ENCODE measurements around the gene FRMPD4.

The FRMPD4 gene

GRCh38 chrX:12446342-12447075, 308.2 kb downstream of the FRMPD4 start:
- Histone ChIP-seq H3K9ac (ENCODE audit: low read depth, low read length) (no peak overlapping the region), H3K4me1 (ENCODE audit: insufficient read depth, low read length) (no peaks in the 10 kb centered on the region), H3K27ac (ENCODE audit: low read length) (no peak overlapping the region), H3K9me3 (ENCODE audit: insufficient read depth, low read depth, low read length) (no peaks in the 10 kb centered on the region), H3K27me3 (ENCODE audit: insufficient read depth, low read length) (no peaks in the 10 kb centered on the region), H3K4me3 (ENCODE audit: low read length) (no peak overlapping the region), H3K36me3 (ENCODE audit: insufficient read depth, low read depth, low read length) (no peaks in the 10 kb centered on the region)

DNA sequence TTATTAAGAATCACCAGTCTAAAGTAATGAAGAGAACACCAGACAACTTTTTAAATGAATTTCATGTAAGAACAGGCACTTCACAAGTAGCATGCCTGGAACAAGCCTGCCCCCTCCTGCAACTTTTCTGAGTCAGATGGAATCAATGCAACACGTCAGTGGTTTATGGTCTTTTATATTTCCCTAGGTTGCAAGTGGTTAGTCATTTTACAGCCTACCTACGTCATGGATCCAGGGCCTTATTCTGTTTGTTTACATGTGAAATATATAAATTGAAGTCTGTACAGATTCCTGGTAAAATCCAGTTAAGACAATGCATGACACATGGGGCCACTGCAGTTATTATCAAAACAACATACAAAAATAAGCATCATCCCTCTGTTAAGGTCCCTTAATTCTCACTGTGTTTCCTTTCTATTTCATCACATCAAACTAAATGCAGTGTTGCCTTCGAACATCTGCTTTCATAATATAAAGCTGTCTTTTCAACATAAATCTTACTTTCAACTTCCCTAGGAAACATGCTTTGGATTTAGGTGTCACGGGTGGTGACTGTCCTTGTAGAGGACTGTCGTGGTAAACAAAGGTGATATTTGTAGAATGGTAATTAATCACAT, 309.3 kb downstream of the FRMPD4 start:
- Histone ChIP-seq H3K36me3 (ENCODE audit: insufficient read depth, low read depth, low read length) (no peaks in the 10 kb centered on the region), H3K4me1 (ENCODE audit: insufficient read depth, low read length) (no peaks in the 10 kb centered on the region), H3K27ac (ENCODE audit: low read length) (no peak overlapping the region), H3K9ac (ENCODE audit: low read depth, low read length) (no peak overlapping the region), H3K27me3 (ENCODE audit: insufficient read depth, low read length) (no peaks in the 10 kb centered on the region), H3K4me3 (ENCODE audit: low read length) (no peak overlapping the region), H3K9me3 (ENCODE audit: insufficient read depth, low read depth, low read length) (no peaks in the 10 kb centered on the region)

DNA sequence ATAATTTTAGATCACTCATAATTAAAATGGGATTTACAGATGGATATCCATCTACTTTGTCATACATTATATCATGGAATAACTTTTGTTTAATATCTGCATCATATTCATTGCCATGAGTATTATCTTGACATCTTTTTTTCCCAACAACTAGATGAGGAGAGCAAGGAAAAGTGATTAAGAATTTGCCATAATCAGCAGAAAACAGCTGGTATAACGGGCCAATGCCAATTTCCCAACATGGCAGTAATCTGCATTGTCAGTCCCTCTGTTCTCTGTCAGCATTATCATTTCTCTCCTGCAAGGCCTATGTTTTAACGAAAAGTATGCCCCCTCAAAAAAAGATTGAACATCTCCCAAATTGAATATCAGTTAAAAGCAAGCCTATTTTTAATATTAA, 314.0 kb downstream of the FRMPD4 start:
- no peak overlapping the region for H3K9ac ChIP-seq (ENCODE audit: low read depth, low read length)
- H3K27ac ChIP-seq (ENCODE audit: low read length), result no peak overlapping the region
- H3K4me3 ChIP-seq (ENCODE audit: low read length), result no peak overlapping the region
- H3K9me3 ChIP-seq (ENCODE audit: insufficient read depth, low read depth, low read length), result no peaks in the 10 kb centered on the region
- H3K4me1 ChIP-seq (ENCODE audit: insufficient read depth, low read length), result no peaks in the 10 kb centered on the region
- no peaks in the 10 kb centered on the region for H3K27me3 ChIP-seq (ENCODE audit: insufficient read depth, low read length)
- H3K36me3 ChIP-seq (ENCODE audit: insufficient read depth, low read depth, low read length), result no peaks in the 10 kb centered on the region

DNA sequence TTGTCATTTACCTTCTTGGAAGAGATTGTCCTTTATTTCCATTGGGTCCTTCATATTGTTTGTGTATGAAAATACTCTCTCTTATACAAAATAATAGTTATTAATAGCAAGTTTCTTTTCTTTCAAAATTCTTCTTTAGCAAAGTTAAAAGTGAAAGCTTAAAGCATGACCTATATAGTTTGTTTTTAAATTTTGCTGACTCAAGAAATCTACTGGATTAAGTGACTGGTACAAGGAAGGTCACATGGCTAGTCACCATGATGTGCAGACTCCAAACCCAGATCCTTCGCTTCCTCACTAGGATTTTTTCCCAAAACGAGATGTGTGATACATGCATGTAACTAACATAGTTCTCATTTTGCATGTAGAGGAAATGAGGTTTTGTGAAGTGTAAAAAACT, 322.7 kb downstream of the FRMPD4 start:
- no peaks in the 10 kb centered on the region for H3K4me1 ChIP-seq (ENCODE audit: insufficient read depth, low read length)
- no peaks in the 10 kb centered on the region for H3K9me3 ChIP-seq (ENCODE audit: insufficient read depth, low read depth, low read length)
- H3K36me3 ChIP-seq (ENCODE audit: insufficient read depth, low read depth, low read length), result no peaks in the 10 kb centered on the region
- H3K9ac ChIP-seq (ENCODE audit: low read depth, low read length), result no peak overlapping the region
- no peaks in the 10 kb centered on the region for H3K27me3 ChIP-seq (ENCODE audit: insufficient read depth, low read length)
- H3K27ac ChIP-seq (ENCODE audit: low read length), result no peak overlapping the region
- H3K4me3 ChIP-seq (ENCODE audit: low read length), result no peak overlapping the region

DNA sequence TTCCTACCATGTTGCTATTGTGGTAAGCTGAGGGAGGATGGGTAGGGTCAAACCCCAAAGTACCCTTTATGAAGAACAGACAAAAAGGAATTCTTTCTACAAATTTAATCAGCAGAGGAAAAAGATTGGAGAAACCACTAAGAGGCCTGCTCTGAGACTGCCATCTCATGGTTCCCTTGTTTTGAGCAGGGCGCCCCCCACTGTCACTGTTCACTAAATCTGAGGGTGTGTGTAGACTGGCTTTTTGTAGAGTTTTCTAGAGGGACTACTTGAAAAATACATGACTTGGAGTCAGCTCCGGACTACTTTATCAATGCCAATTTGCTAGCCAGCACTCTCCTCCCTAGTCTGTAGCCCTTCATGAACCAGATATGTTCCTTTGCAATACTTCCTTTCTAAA, 324.8 kb downstream of the FRMPD4 start:
- Histone ChIP-seq H3K9ac (ENCODE audit: low read depth, low read length) (no peak overlapping the region), H3K4me1 (ENCODE audit: insufficient read depth, low read length) (no peaks in the 10 kb centered on the region), H3K36me3 (ENCODE audit: insufficient read depth, low read depth, low read length) (no peaks in the 10 kb centered on the region), H3K9me3 (ENCODE audit: insufficient read depth, low read depth, low read length) (no peaks in the 10 kb centered on the region), H3K27me3 (ENCODE audit: insufficient read depth, low read length) (no peaks in the 10 kb centered on the region), H3K4me3 (ENCODE audit: low read length) (no peak overlapping the region), H3K27ac (ENCODE audit: low read length) (no peak overlapping the region)

- Histone ChIP-seq H3K27ac (ENCODE audit: low read length) (no peak overlapping the region), H3K27me3 (ENCODE audit: insufficient read depth, low read length) (no peaks in the 10 kb centered on the region), H3K4me1 (ENCODE audit: insufficient read depth, low read length) (no peaks in the 10 kb centered on the region), H3K4me3 (ENCODE audit: low read length) (no peak overlapping the region), H3K9ac (ENCODE audit: low read depth, low read length) (no peak overlapping the region), H3K36me3 (ENCODE audit: insufficient read depth, low read depth, low read length) (no peaks in the 10 kb centered on the region), H3K9me3 (ENCODE audit: insufficient read depth, low read depth, low read length) (no peaks in the 10 kb centered on the region)
Measured at GRCh38 chrX:12463873-12464272, 325.6 kb downstream of the FRMPD4 start.

GRCh38 chrX:12467321-12467720, 329.0 kb downstream of the FRMPD4 start:
- no peak overlapping the region for H3K4me3 ChIP-seq (ENCODE audit: low read length)
- no peaks in the 10 kb centered on the region for H3K36me3 ChIP-seq (ENCODE audit: insufficient read depth, low read depth, low read length)
- H3K9me3 ChIP-seq (ENCODE audit: insufficient read depth, low read depth, low read length), result no peaks in the 10 kb centered on the region
- H3K27me3 ChIP-seq (ENCODE audit: insufficient read depth, low read length), result no peaks in the 10 kb centered on the region
- no peaks in the 10 kb centered on the region for H3K4me1 ChIP-seq (ENCODE audit: insufficient read depth, low read length)
- no peak overlapping the region for H3K9ac ChIP-seq (ENCODE audit: low read depth, low read length)
- no peak overlapping the region for H3K27ac ChIP-seq (ENCODE audit: low read length)

DNA sequence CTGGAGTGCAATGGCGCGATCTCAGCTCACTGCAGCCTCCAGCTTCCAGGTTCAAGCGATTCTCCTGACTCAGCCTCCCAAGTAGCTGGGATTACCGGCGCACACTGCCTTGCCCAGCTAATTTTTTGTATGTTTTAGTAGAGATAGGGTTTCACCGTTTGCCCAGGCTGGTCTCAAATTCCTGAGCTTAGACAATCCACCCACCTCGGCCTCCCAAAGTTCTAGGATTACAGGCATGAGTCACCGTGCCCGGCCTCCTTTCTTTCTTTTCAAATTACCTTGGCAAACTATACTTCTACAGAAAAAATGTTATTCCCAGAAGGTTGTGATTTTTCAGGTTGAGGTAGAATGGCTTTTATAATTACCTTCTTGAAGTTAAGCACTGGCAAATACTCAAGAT, 331.0 kb downstream of the FRMPD4 start:
- no peak overlapping the region for H3K27ac ChIP-seq (ENCODE audit: low read length)
- H3K4me3 ChIP-seq (ENCODE audit: low read length), result no peak overlapping the region
- no peak overlapping the region for H3K9ac ChIP-seq (ENCODE audit: low read depth, low read length)
- no peaks in the 10 kb centered on the region for H3K27me3 ChIP-seq (ENCODE audit: insufficient read depth, low read length)
- no peaks in the 10 kb centered on the region for H3K36me3 ChIP-seq (ENCODE audit: insufficient read depth, low read depth, low read length)
- H3K4me1 ChIP-seq (ENCODE audit: insufficient read depth, low read length), result no peaks in the 10 kb centered on the region
- no peaks in the 10 kb centered on the region for H3K9me3 ChIP-seq (ENCODE audit: insufficient read depth, low read depth, low read length)

DNA sequence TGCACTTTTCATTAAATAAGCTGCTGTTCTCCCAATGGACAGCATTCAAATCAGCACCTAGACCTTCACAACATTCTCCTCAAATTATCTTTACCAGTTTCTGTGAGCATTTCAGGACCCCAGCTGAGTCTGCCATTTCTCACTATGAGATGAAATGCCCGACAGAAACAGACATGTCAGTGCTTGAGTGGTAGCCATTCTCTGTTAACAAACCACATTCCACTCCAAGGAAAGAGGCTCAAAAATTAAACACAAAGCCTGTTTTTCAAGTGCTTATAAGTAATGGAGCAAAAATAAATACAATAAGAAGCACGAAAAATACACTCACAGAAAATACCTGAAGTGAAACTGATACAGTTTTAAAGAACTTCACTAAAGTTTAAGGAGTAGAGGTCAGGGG, 332.8 kb downstream of the FRMPD4 start:
- no peaks in the 10 kb centered on the region for H3K36me3 ChIP-seq (ENCODE audit: insufficient read depth, low read depth, low read length)
- no peaks in the 10 kb centered on the region for H3K27me3 ChIP-seq (ENCODE audit: insufficient read depth, low read length)
- H3K4me1 ChIP-seq (ENCODE audit: insufficient read depth, low read length), result no peaks in the 10 kb centered on the region
- H3K27ac ChIP-seq (ENCODE audit: low read length), result no peak overlapping the region
- H3K9me3 ChIP-seq (ENCODE audit: insufficient read depth, low read depth, low read length), result no peaks in the 10 kb centered on the region
- H3K9ac ChIP-seq (ENCODE audit: low read depth, low read length), result no peak overlapping the region
- H3K4me3 ChIP-seq (ENCODE audit: low read length), result no peak overlapping the region

GRCh38 chrX:12480956-12481355, 342.7 kb downstream of the FRMPD4 start:
- H3K9ac ChIP-seq (ENCODE audit: low read depth, low read length), result no peak overlapping the region
- H3K4me1 ChIP-seq (ENCODE audit: insufficient read depth, low read length), result no peaks in the 10 kb centered on the region
- no peak overlapping the region for H3K4me3 ChIP-seq (ENCODE audit: low read length)
- no peaks in the 10 kb centered on the region for H3K9me3 ChIP-seq (ENCODE audit: insufficient read depth, low read depth, low read length)
- no peaks in the 10 kb centered on the region for H3K27me3 ChIP-seq (ENCODE audit: insufficient read depth, low read length)
- no peaks in the 10 kb centered on the region for H3K36me3 ChIP-seq (ENCODE audit: insufficient read depth, low read depth, low read length)
- no peak overlapping the region for H3K27ac ChIP-seq (ENCODE audit: low read length)

- Histone ChIP-seq H3K4me1 (ENCODE audit: insufficient read depth, low read length) (no peaks in the 10 kb centered on the region), H3K36me3 (ENCODE audit: insufficient read depth, low read depth, low read length) (no peaks in the 10 kb centered on the region), H3K27ac (ENCODE audit: low read length) (no peak overlapping the region), H3K9ac (ENCODE audit: low read depth, low read length) (no peak overlapping the region), H3K27me3 (ENCODE audit: insufficient read depth, low read length) (no peaks in the 10 kb centered on the region), H3K9me3 (ENCODE audit: insufficient read depth, low read depth, low read length) (no peaks in the 10 kb centered on the region), H3K4me3 (ENCODE audit: low read length) (no peak overlapping the region)
Measured at GRCh38 chrX:12488220-12488619, 349.9 kb downstream of the FRMPD4 start.

- Histone ChIP-seq H3K4me3 (ENCODE audit: low read length) (no peak overlapping the region), H3K27me3 (ENCODE audit: insufficient read depth, low read length) (no peaks in the 10 kb centered on the region), H3K36me3 (ENCODE audit: insufficient read depth, low read depth, low read length) (no peaks in the 10 kb centered on the region), H3K27ac (ENCODE audit: low read length) (no peak overlapping the region), H3K4me1 (ENCODE audit: insufficient read depth, low read length) (no peaks in the 10 kb centered on the region), H3K9ac (ENCODE audit: low read depth, low read length) (no peak overlapping the region), H3K9me3 (ENCODE audit: insufficient read depth, low read depth, low read length) (no peaks in the 10 kb centered on the region)
Measured at GRCh38 chrX:12488771-12489170, 350.5 kb downstream of the FRMPD4 start.
